AML-193 (cell line): ENCODE measurements around the gene CARHSP1.
"Not testable (repeated sequence)": the region's sequence is repeated elsewhere in the genome, so short reads cannot be mapped to it uniquely, and the experiment has no call there.

ENCODE experiments used
- DNase-seq, 2 experiments: peaks; one replicate each; lab custom pipeline; 2025; lab: John Stamatoyannopoulos, UW

CARHSP1 gene

GRCh38 chr16:8893426-8893825 lies 24.6 kb upstream of the CARHSP1 start:
- no peak for DNase-seq

GRCh38 chr16:8892101-8892575 lies 23.3 kb upstream of the CARHSP1 start:
- no peak for DNase-seq

GRCh38 chr16:8890549-8890921 lies 21.7 kb upstream of the CARHSP1 start:
- no peak for DNase-seq

- DNase-seq: no peak
Observed at GRCh38 chr16:8889893-8890548, 21.2 kb upstream of the CARHSP1 start.

GRCh38 chr16:8888951-8889892 lies 20.4 kb upstream of the CARHSP1 start:
- no peak for DNase-seq

GRCh38 chr16:8887952-8888560 lies 19.2 kb upstream of the CARHSP1 start:
- DNase-seq: no peak

GRCh38 chr16:8887431-8887765 lies 18.6 kb upstream of the CARHSP1 start:
- DNase-seq: no peak

GRCh38 chr16:8886593-8887430 lies 18.0 kb upstream of the CARHSP1 start:
- DNase-seq: no peak

- no peak for DNase-seq
Observed at GRCh38 chr16:8885674-8886592, 17.1 kb upstream of the CARHSP1 start.

- DNase-seq: no peak
Observed at GRCh38 chr16:8882725-8883377, 14.0 kb upstream of the CARHSP1 start.

GRCh38 chr16:8882041-8882617 lies 13.3 kb upstream of the CARHSP1 start, which contains the start of gene LITAFD:
TSS of gene LITAFD (plus strand) at chr16:8882351. CDS start at chr16:8884356, 2,005 bp downstream.
- DNase-seq: no peak

- DNase-seq: no peak
Observed at GRCh38 chr16:8880839-8881510, 12.2 kb upstream of the CARHSP1 start.

GRCh38 chr16:8878523-8878911 lies 9.7 kb upstream of the CARHSP1 start:
- DNase-seq: no peak

- DNase-seq: no peak
Observed at GRCh38 chr16:8877894-8878522, 9.2 kb upstream of the CARHSP1 start.

- not testable (repeated sequence) for DNase-seq
Observed at GRCh38 chr16:8875317-8875716, 6.5 kb upstream of the CARHSP1 start.

- DNase-seq: no peak
Observed at GRCh38 chr16:8874388-8874787, 5.6 kb upstream of the CARHSP1 start.

GRCh38 chr16:8873866-8874195 lies 5.0 kb upstream of the CARHSP1 start:
- DNase-seq: not testable (repeated sequence)

GRCh38 chr16:8872967-8873865 lies 4.4 kb upstream of the CARHSP1 start:
- DNase-seq: peak; percentile 11 to 15
